Endometrial microvascular endothelial cells (primary cell): ENCODE data around the gene S100A2. TPM values are rescaled to one million over a fixed set of nuclear protein-coding genes. Genes with fewer than 3 reads are reported as not detected.

Experiments
- in situ Hi-C: cut with HindIII; loops from 2 replicates; pipeline ENCODE4 v1.10.0; 2017; ENCODE audit warnings: low sequenced_read_pairs, low pct_unique_long_range_greater_than_20kb; ENCODE audit errors: inconsistent ontology term
- total RNA-seq: library from RNA; depleted of rRNA; stranded (reverse); fragments of >200 nt; gene quantifications from one replicate; pipeline ENCODE4 v1.2.3, GENCODE V29; 2015; ENCODE audit errors: inconsistent ontology term

The S100A2 gene
- total RNA-seq, 1 donor from 2014 or later, result 3.5 TPM

- in situ Hi-C loops, result no loop called here
Measured at GRCh38 chr1:153549741-153550397, 15.8 kb downstream of the S100A2 start.

- in situ Hi-C loops, result no loop called here
Measured at GRCh38 chr1:153548722-153549688, 16.6 kb downstream of the S100A2 start, which contains the start of gene S100A3. Gene S100A3 (minus strand): TSS chr1:153549258. CDS start chr1:153548485, 773 bp downstream.

GRCh38 chr1:153547560-153548551 lies 17.8 kb downstream of the S100A2 start:
- in situ Hi-C loops, result no loop called here

- in situ Hi-C loops, result no loop called here
Measured at GRCh38 chr1:153546796-153547559, 18.7 kb downstream of the S100A2 start.

- in situ Hi-C loops, result no loop called here
Measured at GRCh38 chr1:153546371-153546770, 19.3 kb downstream of the S100A2 start.

- in situ Hi-C loops, result no loop called here
Measured at GRCh38 chr1:153545067-153546055, 20.3 kb downstream of the S100A2 start, which contains the start of gene S100A4. Gene S100A4 (minus strand): TSS chr1:153545806. CDS start chr1:153544794, 1,012 bp downstream.

GRCh38 chr1:153544453-153545066 lies 21.1 kb downstream of the S100A2 start:
- in situ Hi-C loops, result no loop called here

- in situ Hi-C loops, result no loop called here
Measured at GRCh38 chr1:153543736-153544135, 21.9 kb downstream of the S100A2 start.

- in situ Hi-C loops, result no loop called here
Measured at GRCh38 chr1:153542956-153543711, 22.5 kb downstream of the S100A2 start.

- in situ Hi-C loops, result no loop called here
Measured at GRCh38 chr1:153541641-153542590, 23.7 kb downstream of the S100A2 start.

GRCh38 chr1:153540394-153541361 lies 25.0 kb downstream of the S100A2 start, which contains the start of gene S100A5:
Gene S100A5 (minus strand): TSS chr1:153540934. CDS start chr1:153540191, 743 bp downstream.
- in situ Hi-C loops, result no loop called here

- in situ Hi-C loops, result no loop called here
Measured at GRCh38 chr1:153539395-153540093, 26.1 kb downstream of the S100A2 start.

- in situ Hi-C loops, result no loop called here
Measured at GRCh38 chr1:153538315-153538821, 27.3 kb downstream of the S100A2 start.
